HAP-1 (cell line): ENCODE measurements around the gene STC2.

Source experiments
- DNase-seq, 2 experiments: peaks; one replicate each; pipeline ENCODE4 v3.0.0-alpha.2; 2016 to 2020; ENCODE audit warnings: low spot score in 2 of 2
- H3K27me3 ChIP-seq: fragments of 250-450 bp; sonication (Bioruptor Pico); 2 replicates; pipeline ENCODE4 v1.5.1; 2020; ENCODE audit warnings: low read depth, mild to moderate bottlenecking, moderate library complexity
- H3K36me3 ChIP-seq: fragments of 250-450 bp; sonication (Bioruptor Pico); replicated peaks from 2 replicates; pipeline ENCODE4 v1.5.1; 2020; ENCODE audit warnings: mild to moderate bottlenecking
- H3K4me1 ChIP-seq: fragments of 250-450 bp; sonication (Bioruptor Pico); 2 replicates; pipeline ENCODE4 v1.5.1; 2020; ENCODE audit warnings: mild to moderate bottlenecking
- H3K4me3 ChIP-seq: fragments of 250-450 bp; sonication (Bioruptor Pico); 2 replicates; pipeline ENCODE4 v1.5.1; 2020; ENCODE audit warnings: mild to moderate bottlenecking, moderate library complexity
- H3K9me3 ChIP-seq: fragments of 250-450 bp; sonication (Bioruptor Pico); 2 replicates; pipeline ENCODE4 v1.5.1; 2020; ENCODE audit warnings: mild to moderate bottlenecking, moderate library complexity
- in situ Hi-C: fragments of 300-500 bp; cut with MboI; formaldehyde crosslinking; loops from 3 replicates; pipeline ENCODE4 v1.14.3; 2020; ENCODE audit warnings: low sequenced_read_pairs, inconsistent platforms, mixed read lengths

Gene STC2

DNA sequence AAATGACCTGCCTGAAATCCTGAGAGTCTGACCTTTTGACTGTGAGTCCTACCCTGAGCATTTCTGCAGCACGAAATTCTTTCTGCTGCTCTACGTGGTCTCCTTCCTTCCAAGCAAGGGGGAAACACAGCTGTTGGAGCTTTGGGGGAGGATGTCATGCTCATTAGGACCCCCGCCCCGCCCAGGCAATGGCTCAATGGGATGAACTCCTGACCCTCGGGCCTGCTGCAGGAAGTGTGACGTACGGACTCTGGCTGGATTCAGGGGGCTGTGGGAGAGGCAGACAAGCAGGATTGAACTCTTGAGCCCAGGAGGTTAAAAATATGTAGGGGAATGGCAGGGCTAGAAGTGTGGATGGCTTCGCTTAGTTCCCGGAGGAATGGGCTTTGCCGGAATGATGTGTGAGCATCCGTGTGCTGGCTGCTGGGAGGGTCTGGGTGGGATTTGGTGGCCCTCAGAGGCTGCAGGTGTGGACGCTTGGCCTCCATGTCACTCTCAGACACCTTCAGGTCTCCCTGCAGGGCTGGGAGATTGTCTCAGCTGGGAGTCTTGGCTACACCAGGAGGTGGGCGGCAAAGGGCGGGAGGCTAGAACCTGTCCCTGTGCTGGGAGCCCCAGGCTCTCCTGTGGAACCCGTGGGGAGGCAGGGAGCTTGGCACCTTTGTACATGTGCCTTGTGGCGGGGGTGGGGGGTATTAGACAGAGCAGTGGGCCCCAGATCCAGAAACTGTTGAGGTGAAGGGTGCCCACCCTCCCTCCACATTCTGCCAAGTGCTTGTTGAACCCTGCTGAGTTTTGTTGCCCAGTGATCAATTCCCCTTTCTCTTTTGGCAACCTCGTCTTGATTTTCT, 26.3 kb downstream of the STC2 start:
- H3K4me3 ChIP-seq: no peak overlapping the region
- no peak for DNase-seq
- H3K36me3 ChIP-seq: no peaks in the 10 kb centered on the region
- H3K27me3 ChIP-seq: no peaks in the 10 kb centered on the region
- no peaks in the 10 kb centered on the region; the same call in none of the 2 replicates for H3K4me1 ChIP-seq
- no peaks in the 10 kb centered on the region for H3K9me3 ChIP-seq
- in situ Hi-C loops: no loop called here

DNA sequence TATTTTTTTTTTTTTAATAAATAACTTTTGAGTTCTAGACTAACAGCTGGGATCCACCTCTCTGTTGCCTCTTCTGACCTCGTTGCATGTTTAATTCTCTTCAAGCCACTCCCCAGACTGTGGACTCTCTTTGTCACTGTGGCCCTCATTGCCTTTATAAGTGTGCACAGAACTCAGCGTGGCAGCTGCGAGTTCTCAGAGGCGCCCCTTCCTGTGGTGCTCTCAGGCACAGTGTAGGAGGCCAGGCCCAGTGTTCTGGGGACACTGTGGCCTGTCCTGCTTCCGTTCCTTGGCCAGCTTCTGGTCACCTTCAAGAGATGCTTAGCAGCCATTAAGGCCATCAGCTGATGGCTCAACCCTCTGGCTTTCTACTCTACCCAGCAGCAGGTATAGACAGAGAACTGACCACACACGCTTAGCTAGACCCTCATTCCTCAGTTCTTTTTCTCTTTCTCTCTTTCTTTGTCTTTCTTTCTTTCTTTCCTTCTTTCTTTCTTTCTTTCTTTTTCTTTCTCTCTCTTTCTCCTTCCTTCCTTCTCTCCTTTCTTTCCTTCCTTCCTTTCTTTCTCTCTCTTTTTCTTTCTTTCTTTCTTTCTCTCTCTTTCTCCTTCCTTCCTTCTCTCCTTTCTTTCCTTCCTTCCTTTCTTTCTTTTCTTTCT, 27.7 kb downstream of the STC2 start:
- no peaks in the 10 kb centered on the region for H3K9me3 ChIP-seq
- in situ Hi-C loops: no loop called here
- no peak overlapping the region for H3K4me3 ChIP-seq
- H3K4me1 ChIP-seq: no peaks in the 10 kb centered on the region; the same call in none of the 2 replicates
- DNase-seq: no peak
- H3K36me3 ChIP-seq: no peaks in the 10 kb centered on the region
- no peaks in the 10 kb centered on the region for H3K27me3 ChIP-seq

DNA sequence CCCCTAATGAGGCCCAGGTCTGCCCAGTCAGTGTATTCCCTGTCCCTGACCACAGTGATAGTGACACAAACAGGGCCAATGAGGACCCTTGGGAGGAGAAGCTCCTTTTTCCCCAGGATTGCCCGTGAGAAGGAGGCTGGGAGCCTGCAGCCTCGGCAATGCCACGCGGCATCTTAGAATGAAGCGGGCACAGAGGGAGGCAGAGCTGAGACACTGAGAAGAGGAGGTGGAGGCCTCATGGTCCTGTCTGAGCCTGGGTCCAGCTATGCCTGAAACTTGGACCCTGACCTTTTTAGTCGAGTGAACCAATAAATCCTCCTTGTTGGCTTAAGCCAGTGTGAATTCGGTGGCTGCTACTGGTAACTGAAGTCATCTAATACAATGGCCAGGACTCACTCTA, 28.4 kb downstream of the STC2 start:
- Histone ChIP-seq H3K4me1 (no peaks in the 10 kb centered on the region; the same call in none of the 2 replicates), H3K4me3 (no peak overlapping the region), H3K9me3 (no peaks in the 10 kb centered on the region), H3K27me3 (no peaks in the 10 kb centered on the region), H3K36me3 (no peaks in the 10 kb centered on the region)
- no peak for DNase-seq
- in situ Hi-C loops: loop anchor here (25.0 kb wide), 2 partner anchors 588 to 662 kb away; no protein-coding TSS in a partner anchor

DNA sequence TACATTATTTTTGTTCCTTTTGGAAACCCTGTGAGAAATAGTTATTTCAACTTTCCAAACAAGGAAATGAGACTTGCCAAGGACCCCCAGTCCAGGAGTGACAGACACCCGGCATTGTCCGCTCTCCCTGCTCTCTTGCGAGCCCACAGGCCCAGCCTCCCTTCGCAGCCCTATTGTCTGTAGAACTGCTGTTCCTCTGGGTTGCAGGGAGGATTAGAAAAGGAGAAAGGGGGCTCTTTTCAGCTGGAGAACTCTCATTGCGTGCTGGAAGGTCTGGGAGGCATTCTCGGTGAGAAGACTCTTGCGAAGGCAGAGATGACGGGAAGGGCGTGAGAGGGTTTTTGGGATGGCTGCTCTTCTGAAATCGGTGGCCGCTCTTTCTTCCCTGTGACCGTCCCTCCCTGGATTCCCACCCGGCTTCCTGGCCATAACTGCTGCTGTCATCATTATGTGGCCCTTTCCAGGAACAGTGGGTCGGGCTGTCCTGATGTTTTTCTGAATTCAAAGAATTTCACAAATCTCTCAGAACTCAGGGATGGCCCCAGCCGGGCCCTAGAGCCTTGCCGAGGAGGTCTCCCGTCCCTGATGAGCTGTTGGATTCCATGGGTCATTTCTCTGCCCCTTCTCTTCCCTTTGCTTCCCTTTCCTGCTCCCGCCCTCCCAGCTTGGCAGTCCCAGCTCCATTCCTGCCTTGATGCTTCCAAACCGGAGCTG, 29.8 kb downstream of the STC2 start:
- in situ Hi-C loops: loop anchor here (25.0 kb wide), 2 partner anchors 586 to 664 kb away; no protein-coding TSS in a partner anchor

DNA sequence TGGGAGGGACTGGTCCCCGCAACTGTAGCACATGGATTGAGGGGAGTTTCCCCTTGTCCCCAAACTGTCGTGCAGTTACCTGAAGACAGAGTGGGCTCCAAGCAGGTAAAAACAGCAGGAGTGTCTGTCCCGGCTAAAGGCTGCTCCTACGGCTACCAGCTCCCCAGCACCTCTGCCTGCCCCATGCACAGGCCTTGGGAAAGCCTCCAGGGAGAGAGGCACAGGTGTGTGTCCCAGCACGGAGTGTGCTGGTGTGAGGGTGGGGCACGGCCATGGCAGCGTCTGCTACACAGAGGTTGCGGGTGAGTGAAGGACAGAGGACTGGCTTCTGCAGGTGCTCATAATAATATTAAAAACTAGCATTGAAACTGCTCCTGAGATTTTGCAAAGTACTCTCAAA, 30.4 kb downstream of the STC2 start:
- no peak overlapping the region for H3K4me3 ChIP-seq
- H3K4me1 ChIP-seq: peaks cover 3% of the 10 kb centered on the region
- H3K27me3 ChIP-seq: no peaks in the 10 kb centered on the region
- in situ Hi-C loops: loop anchor here (25.0 kb wide), 2 partner anchors 586 to 664 kb away; no protein-coding TSS in a partner anchor
- no peaks in the 10 kb centered on the region for H3K36me3 ChIP-seq
- H3K9me3 ChIP-seq: no peaks in the 10 kb centered on the region
- DNase-seq: no peak

More for the DNA sequence above, 29.8 kb downstream of the STC2 start:
- Histone ChIP-seq H3K36me3 (no peaks in the 10 kb centered on the region), H3K4me3 (no peak overlapping the region), H3K9me3 (no peaks in the 10 kb centered on the region), H3K27me3 (no peaks in the 10 kb centered on the region), H3K4me1 (peaks cover 3% of the 10 kb centered on the region)
- DNase-seq: no peak

DNA sequence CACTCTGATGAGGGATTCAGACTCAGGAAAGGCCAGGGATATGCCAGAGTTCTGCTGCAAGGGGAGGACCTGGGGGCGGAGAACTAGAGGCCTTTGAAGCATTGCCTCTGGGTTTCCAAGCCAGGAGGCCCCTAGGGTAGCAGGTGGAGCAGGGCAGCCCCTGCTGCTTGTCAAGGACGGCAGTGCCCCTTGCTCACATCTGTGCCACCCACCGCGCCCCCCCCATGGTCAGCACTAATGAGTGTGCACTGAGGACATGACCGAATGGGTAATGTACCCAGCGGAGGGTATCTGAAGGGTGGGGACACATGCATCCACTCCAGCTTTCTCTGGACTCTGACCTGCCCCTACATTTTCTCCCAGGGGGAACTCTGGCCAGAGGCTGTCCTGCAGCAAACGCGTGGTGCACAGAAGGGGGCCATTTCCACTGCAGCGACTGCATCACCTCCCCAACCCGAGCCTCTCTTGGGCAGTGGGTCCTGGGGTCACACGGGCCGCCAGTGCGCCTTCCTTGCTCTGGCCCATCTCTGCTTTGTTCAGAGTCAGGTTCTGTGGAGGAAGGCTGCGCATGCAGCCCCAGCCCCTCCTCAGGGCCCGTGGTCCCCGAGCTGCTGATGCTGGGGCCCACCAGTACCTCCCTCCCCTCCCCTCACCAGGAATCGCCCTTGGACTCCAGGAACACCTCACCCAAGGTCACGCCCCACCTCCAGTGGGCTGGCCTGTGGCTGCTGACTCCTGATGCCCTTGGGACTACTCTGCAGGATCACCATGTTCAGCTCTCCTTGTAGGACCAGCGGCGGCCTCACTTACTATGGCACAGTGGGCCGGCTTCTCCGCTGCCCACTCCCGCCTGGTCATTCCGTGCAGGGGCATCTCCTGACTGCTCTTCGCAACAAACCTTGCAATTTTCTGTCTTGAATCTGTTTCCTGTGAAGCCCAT, 31.2 kb downstream of the STC2 start:
- in situ Hi-C loops: loop anchor here (25.0 kb wide), 2 partner anchors 585 to 665 kb away; no protein-coding TSS in a partner anchor
- no peaks in the 10 kb centered on the region for H3K36me3 ChIP-seq
- DNase-seq: no peak
- no peaks in the 10 kb centered on the region for H3K27me3 ChIP-seq
- H3K4me3 ChIP-seq: no peak overlapping the region
- H3K9me3 ChIP-seq: no peaks in the 10 kb centered on the region
- peaks cover 3% of the 10 kb centered on the region for H3K4me1 ChIP-seq

DNA sequence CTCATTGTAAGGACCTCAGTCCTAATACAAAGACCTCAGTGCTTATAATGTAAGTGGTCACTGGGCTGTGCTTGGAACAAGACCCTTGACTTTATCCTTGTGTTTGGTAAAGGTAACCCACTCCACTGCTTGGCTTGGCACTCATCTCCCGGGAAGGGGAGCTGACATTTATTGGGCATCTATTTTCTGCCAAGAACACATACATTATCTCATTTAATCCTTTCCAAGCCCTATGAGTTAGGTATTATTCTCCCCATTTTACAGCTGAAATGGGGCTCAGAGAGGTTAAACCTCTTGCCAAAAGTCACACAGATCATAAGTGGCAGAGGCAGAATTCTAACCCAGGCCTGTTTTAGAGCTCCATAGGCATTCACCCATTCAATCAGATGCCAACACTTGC, 32.4 kb downstream of the STC2 start:
- DNase-seq: no peak
- H3K4me3 ChIP-seq: no peak overlapping the region
- H3K36me3 ChIP-seq: no peaks in the 10 kb centered on the region
- H3K9me3 ChIP-seq: no peaks in the 10 kb centered on the region
- H3K27me3 ChIP-seq: no peaks in the 10 kb centered on the region
- H3K4me1 ChIP-seq: peaks cover 3% of the 10 kb centered on the region
- in situ Hi-C loops: loop anchor here (25.0 kb wide), 2 partner anchors 583 to 667 kb away; no protein-coding TSS in a partner anchor

DNA sequence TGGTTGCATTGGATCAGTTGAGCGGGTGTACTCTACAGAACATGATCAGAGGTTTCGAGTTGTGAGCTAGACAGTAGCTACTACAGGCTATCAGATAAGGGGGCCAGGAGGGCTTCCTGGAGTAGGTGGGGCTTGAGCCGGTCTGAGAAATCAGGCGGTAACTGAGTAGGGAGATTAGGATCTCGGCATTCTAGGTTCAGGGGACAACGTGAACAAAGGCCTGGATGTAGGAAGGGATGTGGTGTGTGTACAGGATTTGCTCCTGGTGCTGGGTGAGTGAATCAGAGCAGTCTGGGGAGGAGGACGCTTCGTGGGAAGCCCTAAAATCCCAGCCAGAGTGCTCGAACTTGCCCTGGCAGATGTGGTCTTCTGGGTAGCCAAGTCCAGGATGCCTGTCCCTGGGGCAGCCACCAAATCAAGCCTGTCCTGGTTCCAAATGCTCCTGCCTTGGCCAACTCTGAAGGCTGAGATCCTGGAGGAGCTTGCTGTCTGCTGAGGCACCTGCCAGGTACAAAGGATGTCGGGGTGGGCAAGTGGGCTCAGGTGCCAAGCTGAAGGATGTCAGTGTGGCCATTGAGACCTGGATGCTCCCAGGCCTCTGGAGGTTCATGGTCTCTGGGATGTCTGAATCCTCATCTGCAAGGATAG, 33.4 kb downstream of the STC2 start:
- no peak for DNase-seq
- Histone ChIP-seq H3K27me3 (no peaks in the 10 kb centered on the region), H3K4me3 (no peak overlapping the region), H3K9me3 (no peaks in the 10 kb centered on the region), H3K4me1 (peaks cover 5% of the 10 kb centered on the region), H3K36me3 (no peaks in the 10 kb centered on the region)
- in situ Hi-C loops: loop anchor here (5.0 to 25.0 kb wide), 3 partner anchors 288 to 668 kb away; no protein-coding TSS in a partner anchor

DNA sequence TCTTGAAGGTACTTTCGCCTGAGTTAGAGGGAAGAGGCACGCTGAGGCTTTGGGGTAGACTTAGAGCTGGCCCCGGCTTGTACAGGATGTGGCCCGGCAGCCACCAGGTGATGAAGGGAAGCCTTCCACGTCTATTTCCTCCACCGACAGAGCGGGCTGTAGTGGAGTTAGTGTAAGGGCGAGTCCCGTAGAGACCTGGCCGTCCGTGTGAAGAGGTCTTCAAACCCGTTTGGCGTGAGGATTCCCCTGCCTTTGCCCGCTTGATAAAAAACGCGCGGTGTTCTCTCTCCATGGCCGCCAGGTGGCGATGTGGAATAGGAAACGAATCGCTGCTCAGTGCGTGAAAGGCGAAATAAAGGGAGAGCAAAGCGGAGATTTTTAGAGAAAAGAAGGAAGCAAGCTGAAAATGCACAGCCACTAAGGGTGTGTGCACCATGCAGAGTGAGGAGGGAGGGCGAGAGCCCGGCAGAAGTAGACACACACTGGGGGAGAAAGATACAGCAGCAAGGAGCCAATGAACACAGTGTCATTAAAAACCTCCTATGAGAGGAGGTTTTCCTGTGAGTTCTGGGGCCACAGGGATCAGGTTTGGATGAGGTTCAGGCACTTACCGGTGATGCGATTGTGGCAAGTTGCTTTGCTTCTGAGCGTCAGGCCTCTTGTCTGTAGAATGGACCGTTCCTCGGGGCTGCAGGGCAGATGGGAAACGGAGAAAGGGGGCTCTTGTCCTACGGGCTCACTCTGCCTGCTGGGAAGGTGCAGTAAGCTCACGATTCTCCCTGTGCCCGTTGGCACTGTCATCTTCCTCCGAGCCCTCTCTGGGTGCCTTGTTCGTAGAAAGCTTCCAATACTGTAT, 34.2 kb downstream of the STC2 start:
- Histone ChIP-seq H3K27me3 (no peaks in the 10 kb centered on the region), H3K36me3 (no peaks in the 10 kb centered on the region), H3K4me1 (peaks cover 5% of the 10 kb centered on the region), H3K4me3 (no peak overlapping the region), H3K9me3 (no peaks in the 10 kb centered on the region)
- peak; percentile 81 to 88 for DNase-seq
- in situ Hi-C loops: loop anchor here (5.0 to 25.0 kb wide), 3 partner anchors 288 to 668 kb away; no protein-coding TSS in a partner anchor

DNA sequence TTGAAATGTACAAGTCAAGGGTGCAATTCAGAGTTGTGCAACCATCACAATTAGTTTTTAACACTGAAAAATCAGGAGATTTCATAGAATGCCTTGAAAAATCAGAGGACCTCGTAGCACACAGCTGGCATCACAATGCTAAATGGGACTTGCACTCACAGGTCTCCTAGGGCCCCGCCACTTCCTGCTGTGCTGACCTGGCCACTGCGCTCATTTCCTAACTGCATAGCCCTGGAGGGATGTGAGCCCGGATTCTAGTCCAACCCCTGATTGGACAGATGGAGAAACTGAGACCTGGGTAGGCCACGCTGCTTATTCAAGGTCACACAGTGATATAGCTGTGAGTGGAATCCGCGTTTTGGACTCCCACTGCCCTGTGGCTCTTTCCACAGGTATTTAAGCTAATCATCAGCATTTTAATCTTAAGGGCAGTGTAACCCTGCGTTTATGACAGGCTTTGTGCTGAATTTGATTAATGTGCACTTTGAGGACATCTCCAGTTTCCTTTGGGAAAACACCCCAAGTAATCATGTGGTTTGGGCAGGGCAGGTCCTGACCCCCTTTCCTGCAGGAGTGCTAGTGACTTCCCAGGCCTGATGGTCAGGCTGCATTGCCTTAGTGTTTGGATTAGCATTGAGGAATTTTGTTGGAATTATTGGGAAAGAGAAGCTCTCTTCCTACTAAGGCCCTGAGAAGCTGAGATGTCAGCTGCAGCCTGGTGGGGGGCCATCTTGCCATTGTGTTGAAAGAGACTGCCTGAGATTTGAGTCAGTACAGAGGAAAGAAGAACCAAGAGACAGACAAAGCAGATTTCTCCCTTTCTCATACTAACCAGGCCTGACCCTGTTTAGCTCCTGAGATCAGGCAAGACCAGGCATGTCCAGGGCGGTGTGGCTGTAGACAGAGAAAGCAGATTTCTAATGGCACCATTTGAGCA, 36.2 kb downstream of the STC2 start:
- H3K36me3 ChIP-seq: no peaks in the 10 kb centered on the region
- H3K4me3 ChIP-seq: no peak overlapping the region
- H3K9me3 ChIP-seq: no peaks in the 10 kb centered on the region
- peaks cover 5% of the 10 kb centered on the region for H3K4me1 ChIP-seq
- H3K27me3 ChIP-seq: no peaks in the 10 kb centered on the region; the same call in 1 of the 2 replicates
- DNase-seq: peak in 1 of 2 experiments; percentile 54
- in situ Hi-C loops: loop anchor here (5.0 to 25.0 kb wide), 3 partner anchors 290 to 670 kb away; no protein-coding TSS in a partner anchor
